ENCODE results near the gene VEPH1.

GRCh38 chr3:157409516-157409915, 93.7 kb downstream of the VEPH1 start:
- no peak for TF ChIP-seq CTCF (IDR thresholded peaks at IDR 0.05)
- TF ChIP-seq MAFK (IDR thresholded peaks at IDR 0.05; ENCODE audit: partially characterized antibody), result no peak
- TF ChIP-seq ELK1 (IDR thresholded peaks at IDR 0.05; ENCODE audit: low read depth, low read length), result no peak
- no peak for TF ChIP-seq USF2 (IDR thresholded peaks at IDR 0.05)
- TF ChIP-seq RFX5 (IDR thresholded peaks at IDR 0.05), result no peak
- no peak for TF ChIP-seq MAX (IDR thresholded peaks at IDR 0.05)
- no peak for TF ChIP-seq GATA3 (IDR thresholded peaks at IDR 0.05; ENCODE audit: borderline replicate concordance)

Measured in A549 (cell line).